WTC11 (cell line): Measurements from ENCODE around the gene TYMS. TPM values are rescaled to one million over a fixed set of nuclear protein-coding genes. Genes with fewer than 3 reads are reported as not detected.

Experiments used
- ATAC-seq: fragments of 200-7000 bp; cut with Tn5 transposase; 2 replicates; pipeline ENCODE4 v1.10.0; 2021; ENCODE audit warnings: mild to moderate bottlenecking, moderate library complexity
- CTCF ChIA-PET: fragments of 300-600 bp; sonication (Branson Sonifier 250); formaldehyde crosslinking; loops from one replicate; lab custom pipeline; 2021; ENCODE audit warnings: antibody characterized with exemption; lab: Charles Lee
- POLR2A ChIA-PET: fragments of 350-600 bp; sonication (Branson Sonifier 250); formaldehyde crosslinking; loops from one replicate; lab custom pipeline; 2021; ENCODE audit warnings: antibody characterized with exemption; lab: Charles Lee
- DNase-seq: peaks from one replicate; pipeline ENCODE4 v3.0.0; 2021; ENCODE audit warnings: low spot score
- H3K27ac Mint-ChIP-seq: 2 replicates; pipeline ENCODE4 v1.8.0; 2021; ENCODE audit warnings: mixed read lengths
- H3K27me3 Mint-ChIP-seq: 2 replicates; pipeline ENCODE4 v1.8.0; 2021; ENCODE audit warnings: low read depth, mild to moderate bottlenecking, moderate library complexity, mixed read lengths
- H3K36me3 Mint-ChIP-seq: 2 replicates; pipeline ENCODE4 v1.8.0; 2021; ENCODE audit warnings: mixed read lengths
- H3K4me1 Mint-ChIP-seq: 2 replicates; pipeline ENCODE4 v1.8.0; 2022; ENCODE audit warnings: mixed read lengths
- H3K4me3 Mint-ChIP-seq: 2 replicates; pipeline ENCODE4 v1.8.0; 2021; ENCODE audit warnings: mild to moderate bottlenecking, moderate library complexity, mixed read lengths
- H3K9me3 Mint-ChIP-seq: 2 replicates; pipeline ENCODE4 v1.8.0; 2021; ENCODE audit warnings: mixed read lengths
- FOXJ3 ChIP-seq: sonication (generic); formaldehyde crosslinking; IDR thresholded peaks from 2 replicates; pipeline ENCODE4 v1.9.0; 2021; ENCODE audit warnings: missing genetic modification reagents, mild to moderate bottlenecking, borderline replicate concordance
- GTF2I ChIP-seq: fragments of 250-450 bp; sonication (Bioruptor Pico); conservative IDR thresholded peaks from 2 replicates; pipeline ENCODE4 v1.4.0; 2021; ENCODE audit warnings: mild to moderate bottlenecking
- KAT7 ChIP-seq: sonication (generic); formaldehyde crosslinking; IDR thresholded peaks from 2 replicates; pipeline ENCODE4 v1.8.1; 2023; ENCODE audit warnings: missing genetic modification reagents, mild to moderate bottlenecking, borderline replicate concordance
- MXD4 ChIP-seq: fragments of 250-450 bp; sonication (Bioruptor Pico); IDR thresholded peaks from 2 replicates; pipeline ENCODE4 v1.8.0; 2021; ENCODE audit warnings: mild to moderate bottlenecking, moderate library complexity, borderline replicate concordance
- NFATC4 ChIP-seq: fragments of 250-450 bp; sonication (Bioruptor Pico); IDR thresholded peaks from 2 replicates; pipeline ENCODE4 v1.9.0; 2021; ENCODE audit warnings: mild to moderate bottlenecking
- NFYB ChIP-seq: sonication (generic); formaldehyde crosslinking; conservative IDR thresholded peaks from 2 replicates; pipeline ENCODE4 v1.8.0; 2022; ENCODE audit warnings: low read depth, missing genetic modification reagents
- TEAD4 ChIP-seq: sonication (generic); formaldehyde crosslinking; IDR thresholded peaks from 2 replicates; pipeline ENCODE4 v1.8.0; 2022; ENCODE audit warnings: mild to moderate bottlenecking, missing genetic modification reagents
- ZNF416 ChIP-seq: fragments of 250-450 bp; sonication (Bioruptor Pico); IDR thresholded peaks from 2 replicates; pipeline ENCODE4 v1.9.0; 2021; ENCODE audit warnings: mild to moderate bottlenecking, inconsistent platforms
- ZNF671 ChIP-seq: fragments of 250-450 bp; sonication (Bioruptor Pico); IDR thresholded peaks from 2 replicates; pipeline ENCODE4 v1.8.0; 2021; ENCODE audit warnings: mild to moderate bottlenecking
- total RNA-seq: library from RNA; stranded (reverse); gene quantifications from 3 replicates; pipeline ENCODE4 v1.2.3, GENCODE V29; 2021
- TF ChIP-seq, protein P1 (sequence below): sonication (generic); formaldehyde crosslinking; IDR thresholded peaks from 2 replicates; pipeline ENCODE4 v1.8.1; 2023; ENCODE audit warnings: mild to moderate bottlenecking, missing genetic modification reagents, moderate library complexity
- TF ChIP-seq, protein P2 (sequence below): sonication (generic); formaldehyde crosslinking; IDR thresholded peaks from 2 replicates; pipeline ENCODE4 v1.8.0; 2023; ENCODE audit warnings: mild to moderate bottlenecking, missing genetic modification reagents
- TF ChIP-seq, protein P3 (sequence below): sonication (generic); formaldehyde crosslinking; IDR thresholded peaks from 2 replicates; pipeline ENCODE4 v1.8.1; 2023; ENCODE audit warnings: mild to moderate bottlenecking, moderate library complexity, missing genetic modification reagents
- TF ChIP-seq, protein P4 (sequence below): sonication (generic); formaldehyde crosslinking; IDR thresholded peaks from 2 replicates; pipeline ENCODE4 v1.8.1; 2023; ENCODE audit warnings: mild to moderate bottlenecking, missing genetic modification reagents, borderline replicate concordance
- TF ChIP-seq, protein P5 (sequence below): sonication (generic); formaldehyde crosslinking; IDR thresholded peaks from 2 replicates; pipeline ENCODE4 v1.8.1; 2022; ENCODE audit warnings: missing genetic modification reagents, borderline replicate concordance
- TF ChIP-seq, protein P6 (sequence below): sonication (generic); formaldehyde crosslinking; IDR thresholded peaks from 2 replicates; pipeline ENCODE4 v1.8.0; 2022; ENCODE audit warnings: mild to moderate bottlenecking, missing genetic modification reagents

Gene TYMS
- total RNA-seq, 1 experiment from 2014 or later, result 86.4 TPM

DNA sequence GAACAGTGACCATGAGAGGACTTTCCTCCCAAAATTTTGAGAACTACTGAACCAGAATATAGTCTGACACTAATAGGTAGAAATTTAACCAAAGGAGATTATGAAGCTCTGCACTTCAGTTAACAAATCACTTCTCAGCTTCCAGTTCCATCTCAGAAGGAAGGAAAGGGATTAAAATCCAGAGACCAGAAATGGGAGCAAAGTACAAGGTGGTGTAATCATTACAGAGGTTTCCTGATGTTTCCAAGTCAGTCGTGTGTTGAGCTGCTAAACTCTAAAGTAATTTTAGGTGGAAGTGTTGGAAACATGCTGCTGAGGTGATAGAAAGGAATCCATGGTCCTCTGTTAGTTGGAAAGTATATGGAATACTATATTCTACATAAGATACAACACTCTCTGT lies 10.8 kb downstream of the TYMS start (continued):
- TF ChIP-seq, protein P1, sequence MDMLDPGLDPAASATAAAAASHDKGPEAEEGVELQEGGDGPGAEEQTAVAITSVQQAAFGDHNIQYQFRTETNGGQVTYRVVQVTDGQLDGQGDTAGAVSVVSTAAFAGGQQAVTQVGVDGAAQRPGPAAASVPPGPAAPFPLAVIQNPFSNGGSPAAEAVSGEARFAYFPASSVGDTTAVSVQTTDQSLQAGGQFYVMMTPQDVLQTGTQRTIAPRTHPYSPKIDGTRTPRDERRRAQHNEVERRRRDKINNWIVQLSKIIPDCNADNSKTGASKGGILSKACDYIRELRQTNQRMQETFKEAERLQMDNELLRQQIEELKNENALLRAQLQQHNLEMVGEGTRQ, result no peak
- TF ChIP-seq TEAD4 (CRISPR knock-in tag) (no peak), ZNF671 (CRISPR knock-in tag) (no peak), NFYB (no peak), NFATC4 (CRISPR knock-in tag) (no peak), KAT7 (CRISPR knock-in tag) (no peak), MXD4 (CRISPR knock-in tag) (no peak)
- TF ChIP-seq, protein P2, sequence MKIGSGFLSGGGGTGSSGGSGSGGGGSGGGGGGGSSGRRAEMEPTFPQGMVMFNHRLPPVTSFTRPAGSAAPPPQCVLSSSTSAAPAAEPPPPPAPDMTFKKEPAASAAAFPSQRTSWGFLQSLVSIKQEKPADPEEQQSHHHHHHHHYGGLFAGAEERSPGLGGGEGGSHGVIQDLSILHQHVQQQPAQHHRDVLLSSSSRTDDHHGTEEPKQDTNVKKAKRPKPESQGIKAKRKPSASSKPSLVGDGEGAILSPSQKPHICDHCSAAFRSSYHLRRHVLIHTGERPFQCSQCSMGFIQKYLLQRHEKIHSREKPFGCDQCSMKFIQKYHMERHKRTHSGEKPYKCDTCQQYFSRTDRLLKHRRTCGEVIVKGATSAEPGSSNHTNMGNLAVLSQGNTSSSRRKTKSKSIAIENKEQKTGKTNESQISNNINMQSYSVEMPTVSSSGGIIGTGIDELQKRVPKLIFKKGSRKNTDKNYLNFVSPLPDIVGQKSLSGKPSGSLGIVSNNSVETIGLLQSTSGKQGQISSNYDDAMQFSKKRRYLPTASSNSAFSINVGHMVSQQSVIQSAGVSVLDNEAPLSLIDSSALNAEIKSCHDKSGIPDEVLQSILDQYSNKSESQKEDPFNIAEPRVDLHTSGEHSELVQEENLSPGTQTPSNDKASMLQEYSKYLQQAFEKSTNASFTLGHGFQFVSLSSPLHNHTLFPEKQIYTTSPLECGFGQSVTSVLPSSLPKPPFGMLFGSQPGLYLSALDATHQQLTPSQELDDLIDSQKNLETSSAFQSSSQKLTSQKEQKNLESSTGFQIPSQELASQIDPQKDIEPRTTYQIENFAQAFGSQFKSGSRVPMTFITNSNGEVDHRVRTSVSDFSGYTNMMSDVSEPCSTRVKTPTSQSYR (CRISPR knock-in tag), result no peak

DNA sequence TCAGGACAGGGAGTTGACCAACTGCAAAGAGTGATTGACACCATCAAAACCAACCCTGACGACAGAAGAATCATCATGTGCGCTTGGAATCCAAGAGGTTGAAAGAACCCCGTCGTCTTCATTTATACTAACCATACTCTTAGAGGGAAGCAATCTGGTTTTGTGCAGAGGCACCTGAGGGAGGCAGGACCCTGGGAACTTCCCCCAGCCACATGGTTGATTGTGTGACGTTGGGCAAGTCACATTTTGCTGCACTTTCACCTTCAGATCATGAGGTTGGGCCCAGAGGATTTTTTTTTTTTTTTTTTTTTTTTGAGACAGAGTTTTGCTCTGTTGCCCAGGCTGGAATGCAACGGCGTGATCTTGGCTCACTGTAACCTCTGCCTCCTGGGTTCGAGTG lies 11.6 kb downstream of the TYMS start:
- peaks cover 63% of the 10 kb centered on the region for H3K36me3 Mint-ChIP-seq
- DNase-seq (no peak), ATAC-seq (no peak)
- ChIA-PET POLR2A (no interaction called here), CTCF (no interaction called here)
- H3K9me3 Mint-ChIP-seq, result peaks cover 6% of the 10 kb centered on the region
- H3K27ac Mint-ChIP-seq, result no peak overlapping the region
- no peaks in the 10 kb centered on the region for H3K27me3 Mint-ChIP-seq
- no peak for TF ChIP-seq FOXJ3 (CRISPR knock-in tag)
- TF ChIP-seq, protein P3, sequence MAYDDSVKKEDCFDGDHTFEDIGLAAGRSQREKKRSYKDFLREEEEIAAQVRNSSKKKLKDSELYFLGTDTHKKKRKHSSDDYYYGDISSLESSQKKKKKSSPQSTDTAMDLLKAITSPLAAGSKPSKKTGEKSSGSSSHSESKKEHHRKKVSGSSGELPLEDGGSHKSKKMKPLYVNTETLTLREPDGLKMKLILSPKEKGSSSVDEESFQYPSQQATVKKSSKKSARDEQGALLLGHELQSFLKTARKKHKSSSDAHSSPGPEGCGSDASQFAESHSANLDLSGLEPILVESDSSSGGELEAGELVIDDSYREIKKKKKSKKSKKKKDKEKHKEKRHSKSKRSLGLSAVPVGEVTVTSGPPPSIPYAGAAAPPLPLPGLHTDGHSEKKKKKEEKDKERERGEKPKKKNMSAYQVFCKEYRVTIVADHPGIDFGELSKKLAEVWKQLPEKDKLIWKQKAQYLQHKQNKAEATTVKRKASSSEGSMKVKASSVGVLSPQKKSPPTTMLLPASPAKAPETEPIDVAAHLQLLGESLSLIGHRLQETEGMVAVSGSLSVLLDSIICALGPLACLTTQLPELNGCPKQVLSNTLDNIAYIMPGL (CRISPR knock-in tag), result no peak
- H3K4me1 Mint-ChIP-seq, result no peaks in the 10 kb centered on the region
- no peak overlapping the region for H3K4me3 Mint-ChIP-seq

DNA sequence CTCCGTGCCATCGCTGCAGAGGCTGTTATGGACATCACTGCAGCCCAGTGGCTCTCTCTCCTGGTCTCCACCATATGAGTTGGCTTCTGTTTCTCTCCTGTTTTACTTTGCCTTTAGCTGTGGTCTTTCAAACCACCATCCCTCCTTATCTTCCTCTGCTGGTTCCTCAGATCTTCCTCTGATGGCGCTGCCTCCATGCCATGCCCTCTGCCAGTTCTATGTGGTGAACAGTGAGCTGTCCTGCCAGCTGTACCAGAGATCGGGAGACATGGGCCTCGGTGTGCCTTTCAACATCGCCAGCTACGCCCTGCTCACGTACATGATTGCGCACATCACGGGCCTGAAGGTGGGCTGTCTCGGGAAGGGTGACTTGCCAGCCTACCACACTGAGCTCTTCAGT lies 13.1 kb downstream of the TYMS start:
- peaks cover 70% of the 10 kb centered on the region for H3K36me3 Mint-ChIP-seq
- peaks cover 6% of the 10 kb centered on the region for H3K9me3 Mint-ChIP-seq
- no peak for ATAC-seq
- CTCF ChIA-PET, result no interaction called here
- POLR2A ChIA-PET, result no interaction called here
- DNase-seq, result no peak
- H3K27ac Mint-ChIP-seq, result no peak overlapping the region; the same call in 1 of the 2 replicates
- no peaks in the 10 kb centered on the region for H3K4me1 Mint-ChIP-seq
- TF ChIP-seq GTF2I (CRISPR knock-in tag), result no peak
- no peak for TF ChIP-seq KAT7 (CRISPR knock-in tag)
- TF ChIP-seq, protein P4, sequence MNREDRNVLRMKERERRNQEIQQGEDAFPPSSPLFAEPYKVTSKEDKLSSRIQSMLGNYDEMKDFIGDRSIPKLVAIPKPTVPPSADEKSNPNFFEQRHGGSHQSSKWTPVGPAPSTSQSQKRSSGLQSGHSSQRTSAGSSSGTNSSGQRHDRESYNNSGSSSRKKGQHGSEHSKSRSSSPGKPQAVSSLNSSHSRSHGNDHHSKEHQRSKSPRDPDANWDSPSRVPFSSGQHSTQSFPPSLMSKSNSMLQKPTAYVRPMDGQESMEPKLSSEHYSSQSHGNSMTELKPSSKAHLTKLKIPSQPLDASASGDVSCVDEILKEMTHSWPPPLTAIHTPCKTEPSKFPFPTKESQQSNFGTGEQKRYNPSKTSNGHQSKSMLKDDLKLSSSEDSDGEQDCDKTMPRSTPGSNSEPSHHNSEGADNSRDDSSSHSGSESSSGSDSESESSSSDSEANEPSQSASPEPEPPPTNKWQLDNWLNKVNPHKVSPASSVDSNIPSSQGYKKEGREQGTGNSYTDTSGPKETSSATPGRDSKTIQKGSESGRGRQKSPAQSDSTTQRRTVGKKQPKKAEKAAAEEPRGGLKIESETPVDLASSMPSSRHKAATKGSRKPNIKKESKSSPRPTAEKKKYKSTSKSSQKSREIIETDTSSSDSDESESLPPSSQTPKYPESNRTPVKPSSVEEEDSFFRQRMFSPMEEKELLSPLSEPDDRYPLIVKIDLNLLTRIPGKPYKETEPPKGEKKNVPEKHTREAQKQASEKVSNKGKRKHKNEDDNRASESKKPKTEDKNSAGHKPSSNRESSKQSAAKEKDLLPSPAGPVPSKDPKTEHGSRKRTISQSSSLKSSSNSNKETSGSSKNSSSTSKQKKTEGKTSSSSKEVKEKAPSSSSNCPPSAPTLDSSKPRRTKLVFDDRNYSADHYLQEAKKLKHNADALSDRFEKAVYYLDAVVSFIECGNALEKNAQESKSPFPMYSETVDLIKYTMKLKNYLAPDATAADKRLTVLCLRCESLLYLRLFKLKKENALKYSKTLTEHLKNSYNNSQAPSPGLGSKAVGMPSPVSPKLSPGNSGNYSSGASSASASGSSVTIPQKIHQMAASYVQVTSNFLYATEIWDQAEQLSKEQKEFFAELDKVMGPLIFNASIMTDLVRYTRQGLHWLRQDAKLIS, result no peak
- TF ChIP-seq, protein P5, sequence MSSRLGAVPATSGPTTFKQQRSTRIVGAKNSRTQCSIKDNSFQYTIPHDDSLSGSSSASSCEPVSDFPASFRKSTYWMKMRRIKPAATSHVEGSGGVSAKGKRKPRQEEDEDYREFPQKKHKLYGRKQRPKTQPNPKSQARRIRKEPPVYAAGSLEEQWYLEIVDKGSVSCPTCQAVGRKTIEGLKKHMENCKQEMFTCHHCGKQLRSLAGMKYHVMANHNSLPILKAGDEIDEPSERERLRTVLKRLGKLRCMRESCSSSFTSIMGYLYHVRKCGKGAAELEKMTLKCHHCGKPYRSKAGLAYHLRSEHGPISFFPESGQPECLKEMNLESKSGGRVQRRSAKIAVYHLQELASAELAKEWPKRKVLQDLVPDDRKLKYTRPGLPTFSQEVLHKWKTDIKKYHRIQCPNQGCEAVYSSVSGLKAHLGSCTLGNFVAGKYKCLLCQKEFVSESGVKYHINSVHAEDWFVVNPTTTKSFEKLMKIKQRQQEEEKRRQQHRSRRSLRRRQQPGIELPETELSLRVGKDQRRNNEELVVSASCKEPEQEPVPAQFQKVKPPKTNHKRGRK (CRISPR knock-in tag), result no peak
- TF ChIP-seq, protein P6, sequence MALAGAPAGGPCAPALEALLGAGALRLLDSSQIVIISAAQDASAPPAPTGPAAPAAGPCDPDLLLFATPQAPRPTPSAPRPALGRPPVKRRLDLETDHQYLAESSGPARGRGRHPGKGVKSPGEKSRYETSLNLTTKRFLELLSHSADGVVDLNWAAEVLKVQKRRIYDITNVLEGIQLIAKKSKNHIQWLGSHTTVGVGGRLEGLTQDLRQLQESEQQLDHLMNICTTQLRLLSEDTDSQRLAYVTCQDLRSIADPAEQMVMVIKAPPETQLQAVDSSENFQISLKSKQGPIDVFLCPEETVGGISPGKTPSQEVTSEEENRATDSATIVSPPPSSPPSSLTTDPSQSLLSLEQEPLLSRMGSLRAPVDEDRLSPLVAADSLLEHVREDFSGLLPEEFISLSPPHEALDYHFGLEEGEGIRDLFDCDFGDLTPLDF (CRISPR knock-in tag), result no peak
- no peak for TF ChIP-seq ZNF416 (CRISPR knock-in tag)
- H3K4me3 Mint-ChIP-seq, result no peak overlapping the region
- no peaks in the 10 kb centered on the region for H3K27me3 Mint-ChIP-seq
